Epithelial cell of esophagus (primary cell): ENCODE results near the gene CHCHD3.
A peak's percentile ranks its signal among the peaks of the same experiment; 100 is the strongest.

Experiments
- DNase-seq: peaks from one replicate; pipeline ENCODE4 v3.0.0; 2010; ENCODE audit warnings: low read depth
- H3K4me3 ChIP-seq: 2 replicates; pipeline ENCODE4 v1.5.1; 2011; ENCODE audit warnings: mild to moderate bottlenecking, low read length, control low read depth
- CTCF ChIP-seq: IDR thresholded peaks from 2 replicates; pipeline ENCODE4 v1.5.1; 2011; ENCODE audit warnings: low read depth, mild to moderate bottlenecking, low read length, control low read depth, inconsistent platforms; ENCODE audit not compliant: insufficient read depth; ENCODE audit errors: missing control alignments

CHCHD3 gene

GRCh38 chr7:132743974-132744373 is 337.9 kb downstream of the CHCHD3 start:
- H3K4me3 ChIP-seq = no peak overlapping the region
- DNase-seq = no peak
- TF ChIP-seq CTCF = no peak

GRCh38 chr7:132742189-132742612 is 339.7 kb downstream of the CHCHD3 start:
- DNase-seq = peak; percentile 39
- H3K4me3 ChIP-seq = no peak overlapping the region
- no peak for TF ChIP-seq CTCF

GRCh38 chr7:132740176-132740575 is 341.7 kb downstream of the CHCHD3 start:
- H3K4me3 ChIP-seq = no peak overlapping the region
- no peak for DNase-seq
- no peak for TF ChIP-seq CTCF

- DNase-seq = peak; percentile 78
- H3K4me3 ChIP-seq = no peak overlapping the region
- TF ChIP-seq CTCF = no peak
Observed at GRCh38 chr7:132739271-132739955, 342.5 kb downstream of the CHCHD3 start.

- no peak overlapping the region for H3K4me3 ChIP-seq
- peak; percentile 90 for DNase-seq
- no peak for TF ChIP-seq CTCF
Observed at GRCh38 chr7:132738254-132738653, 343.6 kb downstream of the CHCHD3 start.

GRCh38 chr7:132735476-132735875 is 346.4 kb downstream of the CHCHD3 start:
- TF ChIP-seq CTCF = no peak
- DNase-seq = no peak
- H3K4me3 ChIP-seq = no peak overlapping the region
